HG03521 (cell line): ENCODE results near the gene DAB2IP.

Experiments used
- ATAC-seq: cut with Tn5 transposase; IDR thresholded peaks from one replicate; pipeline ENCODE4 v1.9.1; 2021; ENCODE audit warnings: mild to moderate bottlenecking, moderate library complexity; ENCODE audit not compliant: unreplicated experiment

The DAB2IP gene

DNA sequence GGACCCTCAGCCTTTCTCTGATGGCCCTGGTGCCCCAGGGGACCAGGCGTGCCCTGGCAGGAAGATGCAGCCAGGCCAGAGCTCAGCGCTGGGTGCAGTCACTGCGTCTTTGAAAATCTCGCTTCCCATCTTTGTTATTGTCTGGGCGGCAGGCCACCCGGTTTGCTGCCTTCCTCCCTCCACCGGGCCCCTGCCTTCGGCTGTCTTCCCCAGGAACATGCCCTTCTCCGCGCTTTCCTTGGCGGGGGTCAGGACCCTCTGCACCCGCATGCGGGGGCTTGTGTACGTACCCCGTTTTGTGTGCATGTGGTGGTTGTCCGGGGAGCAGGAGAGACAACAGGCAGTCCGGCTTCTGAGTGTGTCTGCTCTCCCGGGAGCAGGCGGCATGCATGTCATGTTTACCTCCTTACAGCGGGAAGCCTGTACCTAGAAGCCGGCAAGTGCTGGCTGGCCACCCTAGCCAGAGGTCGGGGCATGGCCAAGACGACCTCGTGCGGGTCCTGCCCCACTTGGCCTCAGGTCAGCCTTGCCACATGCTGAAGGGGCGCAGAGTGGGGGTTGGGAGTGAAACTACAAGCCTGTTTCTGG lies 49.5 kb downstream of the DAB2IP start:
- no peak for ATAC-seq

DNA sequence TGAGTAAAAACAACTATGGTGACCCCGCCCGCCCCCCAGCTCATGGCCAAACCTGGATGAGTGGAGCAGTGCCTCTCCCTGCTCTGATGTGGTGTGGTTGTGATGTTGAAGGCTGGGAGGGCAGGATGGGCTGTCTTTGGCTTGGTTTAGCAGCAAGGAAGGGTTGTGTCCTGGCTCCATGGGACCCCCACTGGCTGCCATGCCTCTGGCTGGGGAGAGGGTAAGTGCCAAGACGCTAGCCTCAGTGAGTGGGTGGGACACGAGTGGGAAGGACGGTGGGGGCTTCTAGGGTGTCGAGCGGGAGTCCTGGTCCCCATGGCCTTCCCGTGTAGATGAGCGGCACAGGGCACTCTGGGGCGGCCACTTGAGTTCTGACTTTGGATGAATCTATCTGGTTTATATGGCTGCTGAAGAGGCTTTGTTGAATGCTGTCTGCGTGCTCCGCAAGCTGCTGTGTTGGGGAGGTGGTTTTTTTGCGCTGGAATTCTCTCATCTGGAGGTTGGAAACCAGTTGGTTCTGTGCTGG lies 50.4 kb downstream of the DAB2IP start:
- ATAC-seq: no peak

DNA sequence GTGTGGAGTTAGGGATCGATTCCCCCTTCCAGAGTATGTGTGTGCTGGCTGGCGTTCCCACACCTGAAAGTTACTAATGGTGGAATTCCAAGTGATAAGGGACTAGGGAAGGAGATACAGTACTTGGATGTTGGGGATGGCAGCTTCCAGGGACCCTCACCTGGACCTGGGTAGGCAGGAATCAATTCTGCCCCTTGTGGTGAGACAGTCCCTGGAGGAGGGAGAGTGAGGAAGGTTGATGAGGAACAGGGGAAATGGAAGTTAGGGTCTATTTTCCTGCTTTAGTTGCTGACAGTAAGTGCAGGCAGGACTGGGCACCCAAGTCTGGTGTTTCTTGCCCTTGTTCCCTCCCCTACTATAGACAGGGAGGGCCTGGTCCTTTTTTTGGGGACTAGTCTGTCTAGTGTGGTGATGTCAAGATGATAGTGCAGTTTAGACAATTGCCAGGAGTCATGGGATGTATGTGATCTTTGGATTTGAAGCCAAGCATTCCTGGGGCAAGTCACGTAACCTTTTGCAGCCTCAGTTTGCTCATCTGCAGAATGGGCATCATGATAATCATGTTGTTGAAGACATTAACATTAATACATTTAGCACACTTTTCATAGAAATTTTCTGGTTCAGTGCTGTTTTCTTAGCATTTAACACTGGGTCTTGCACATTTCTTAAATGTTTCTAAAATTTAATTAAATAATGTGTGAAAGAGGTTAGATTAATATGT lies 51.7 kb downstream of the DAB2IP start:
- no peak for ATAC-seq

DNA sequence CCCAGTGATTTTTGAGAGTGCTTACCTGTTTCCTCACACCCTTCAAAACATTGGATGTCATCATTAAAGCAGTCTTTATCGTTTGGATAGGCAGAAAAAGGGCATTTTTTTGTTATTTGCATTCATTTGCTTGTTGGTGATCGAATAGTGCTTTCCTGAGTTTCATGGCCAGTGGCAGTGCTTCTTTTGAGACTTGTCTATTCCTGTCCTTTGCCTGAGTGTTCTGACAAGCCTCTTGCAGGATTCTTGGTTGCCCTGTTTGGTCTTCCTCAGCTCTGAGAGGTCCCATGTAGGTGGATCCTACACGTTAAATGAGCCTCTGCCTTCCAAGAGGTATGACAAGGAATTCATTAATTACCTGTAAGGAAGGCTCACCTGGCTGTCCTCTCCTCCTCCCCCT lies 52.8 kb downstream of the DAB2IP start:
- no peak for ATAC-seq

DNA sequence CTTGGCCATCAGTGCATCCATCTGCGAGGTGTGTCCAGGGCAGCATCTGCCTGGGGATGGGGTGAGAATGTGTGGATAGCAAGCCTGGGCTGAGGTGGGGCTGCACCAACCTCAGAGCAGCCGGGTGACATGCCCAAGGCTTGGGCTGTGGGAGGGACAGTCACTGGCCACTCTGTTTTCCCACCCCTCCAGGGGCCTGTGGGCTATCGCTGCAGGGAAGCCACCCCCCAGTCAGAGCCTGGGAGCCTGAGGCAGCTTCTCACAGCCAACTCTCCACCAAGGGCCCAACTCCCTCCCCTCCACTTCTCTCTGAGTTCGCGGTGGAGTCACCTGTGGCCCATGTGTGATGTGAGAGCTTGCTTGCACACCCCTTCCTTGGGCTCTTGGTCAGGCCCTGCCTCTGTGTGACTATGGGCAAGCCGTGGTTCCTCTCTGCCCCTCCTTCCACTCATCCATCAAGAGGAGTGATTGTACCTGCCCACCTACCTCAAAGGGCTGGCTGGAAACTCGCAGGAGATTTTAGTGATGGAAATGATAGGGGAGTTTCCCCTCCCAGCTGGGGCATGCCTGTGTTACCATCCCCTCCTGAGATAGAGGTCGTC lies 54.8 kb downstream of the DAB2IP start:
- no peak for ATAC-seq

DNA sequence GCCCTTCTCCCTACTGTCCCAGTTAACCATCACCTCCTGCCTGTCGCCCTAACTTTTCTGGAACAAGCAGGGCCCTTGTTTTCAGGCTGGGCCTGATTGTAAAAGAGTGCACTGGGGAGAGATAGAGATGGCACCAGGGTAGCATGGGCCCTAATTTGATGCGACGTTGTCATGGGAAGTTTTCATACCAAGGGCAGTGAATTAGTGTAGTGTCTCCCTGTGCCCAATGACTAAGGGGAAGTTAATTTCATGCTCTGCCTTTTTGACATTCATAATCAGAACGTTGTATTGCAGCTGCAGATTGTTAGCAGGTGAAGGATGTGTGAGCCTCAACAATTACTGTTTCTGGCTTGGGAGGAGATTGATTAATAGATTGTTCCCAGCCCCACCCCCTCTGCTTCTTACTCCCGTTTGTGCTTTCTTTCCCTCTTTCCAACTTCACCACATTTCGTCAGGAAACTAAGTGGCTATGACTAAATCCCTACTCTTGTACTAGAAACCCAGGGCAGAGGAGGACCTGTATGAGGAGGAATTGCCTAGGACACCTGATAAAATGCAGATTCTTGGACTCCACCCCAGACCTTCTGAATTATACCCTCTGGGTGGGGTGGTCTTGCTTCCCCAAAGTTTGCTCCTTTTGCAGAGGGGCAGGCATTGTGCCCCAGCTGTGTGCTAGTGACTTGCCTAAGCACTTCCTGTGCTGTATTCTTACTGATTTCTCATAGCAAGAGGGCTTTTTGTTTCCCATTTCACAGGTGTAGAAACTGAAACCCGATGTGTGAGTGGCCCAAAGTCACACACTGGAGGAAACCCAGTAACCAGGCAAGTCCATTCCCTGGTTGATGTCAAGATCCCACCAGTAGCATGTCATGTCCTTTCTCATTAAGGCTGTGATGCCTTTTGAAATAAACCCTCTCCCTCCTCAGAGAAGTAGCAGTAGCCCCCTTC lies 56.3 kb downstream of the DAB2IP start:
- ATAC-seq: peak; percentile 91

DNA sequence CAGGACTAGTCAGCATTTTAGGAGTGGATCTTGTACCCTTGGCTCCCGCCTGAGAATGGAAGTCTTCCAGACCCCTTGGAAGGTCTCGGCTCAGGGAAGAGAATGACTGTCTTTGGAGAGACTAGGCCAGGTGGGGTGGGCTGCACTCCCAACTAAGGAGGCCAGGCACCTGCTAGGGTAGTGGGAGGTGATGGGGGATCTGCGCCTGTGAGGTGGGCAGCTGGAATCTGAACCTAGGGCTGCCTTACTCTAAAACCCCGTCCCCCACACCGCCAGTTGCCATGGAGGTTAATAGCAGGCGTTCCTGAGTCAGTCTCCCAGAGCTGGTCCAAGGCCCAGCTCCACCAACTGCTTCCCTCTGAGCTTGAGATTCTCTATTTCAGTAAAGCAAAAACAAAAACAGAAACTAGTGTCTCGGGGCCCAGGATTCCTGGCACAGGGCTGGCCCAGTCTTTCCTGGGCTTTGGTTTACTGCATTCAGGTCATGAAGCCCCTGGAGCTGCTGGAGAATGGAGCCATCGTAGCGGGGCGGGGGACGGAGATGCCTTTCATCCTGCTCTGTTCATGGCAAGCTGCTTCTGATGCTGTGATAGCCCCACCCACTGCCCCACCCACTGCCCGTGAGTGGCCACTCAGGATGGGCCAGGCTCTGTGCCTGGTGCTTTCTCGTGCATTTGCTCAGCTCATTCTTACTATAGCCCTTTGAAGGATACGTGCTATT lies 57.5 kb downstream of the DAB2IP start:
- no peak for ATAC-seq

DNA sequence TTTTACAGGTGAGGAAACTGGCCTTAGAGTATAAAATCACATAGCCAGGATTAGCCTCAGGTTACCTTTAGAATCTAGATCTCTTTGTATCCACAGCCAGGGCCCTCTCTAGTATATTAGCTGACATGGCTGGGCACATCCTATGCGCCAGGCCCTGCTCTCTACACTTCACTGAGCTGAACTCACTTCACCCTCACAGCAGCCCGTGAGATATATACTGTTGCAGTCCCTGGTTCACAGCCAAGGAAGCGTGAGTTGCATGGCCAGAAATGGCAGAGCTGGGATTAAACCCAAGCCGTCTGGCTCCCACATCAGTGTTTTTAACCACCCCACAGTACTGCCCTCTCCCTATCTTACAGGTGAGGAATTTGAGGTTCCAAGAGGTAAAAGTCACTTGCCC lies 58.4 kb downstream of the DAB2IP start:
- ATAC-seq: no peak

DNA sequence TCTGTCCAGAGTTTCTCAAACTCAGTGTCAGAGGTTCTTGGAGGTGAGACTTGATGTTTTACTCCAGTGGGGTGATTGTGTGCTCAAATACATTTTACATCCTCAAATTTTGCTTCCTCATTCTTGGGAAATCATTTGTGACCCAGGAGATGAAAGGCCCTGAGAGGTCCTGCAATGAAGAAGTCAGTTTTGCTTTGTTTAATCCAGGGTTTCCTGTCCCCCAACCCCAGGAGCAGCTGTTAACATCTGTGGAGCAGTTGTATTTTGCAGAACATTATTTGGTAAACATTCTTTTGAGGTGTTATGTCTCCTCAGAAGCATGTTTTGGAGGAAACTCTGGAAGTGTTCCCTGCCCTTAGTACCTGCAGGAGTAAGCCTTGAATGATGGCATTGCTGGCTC lies 59.8 kb downstream of the DAB2IP start:
- no peak for ATAC-seq

DNA sequence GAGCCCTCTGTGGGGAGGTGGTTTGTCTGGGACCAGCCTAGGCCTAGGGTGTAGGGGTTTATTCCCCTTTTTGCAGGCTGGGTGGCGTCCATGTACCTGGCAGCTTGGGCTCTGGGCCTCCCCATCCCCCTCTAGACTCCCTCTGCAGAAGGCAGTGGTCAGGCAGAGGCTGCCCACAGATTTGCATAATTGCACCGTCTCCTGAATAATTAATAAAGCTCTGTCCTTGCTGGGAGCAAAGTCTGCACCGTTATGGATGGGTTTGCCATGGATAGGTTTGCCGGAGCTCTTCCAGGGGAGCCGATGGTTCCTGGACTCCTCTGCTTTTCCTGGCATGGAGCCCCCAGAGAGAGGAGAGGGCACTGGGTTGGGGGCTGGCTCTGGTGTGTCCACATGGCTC lies 60.4 kb downstream of the DAB2IP start:
- ATAC-seq: no peak

DNA sequence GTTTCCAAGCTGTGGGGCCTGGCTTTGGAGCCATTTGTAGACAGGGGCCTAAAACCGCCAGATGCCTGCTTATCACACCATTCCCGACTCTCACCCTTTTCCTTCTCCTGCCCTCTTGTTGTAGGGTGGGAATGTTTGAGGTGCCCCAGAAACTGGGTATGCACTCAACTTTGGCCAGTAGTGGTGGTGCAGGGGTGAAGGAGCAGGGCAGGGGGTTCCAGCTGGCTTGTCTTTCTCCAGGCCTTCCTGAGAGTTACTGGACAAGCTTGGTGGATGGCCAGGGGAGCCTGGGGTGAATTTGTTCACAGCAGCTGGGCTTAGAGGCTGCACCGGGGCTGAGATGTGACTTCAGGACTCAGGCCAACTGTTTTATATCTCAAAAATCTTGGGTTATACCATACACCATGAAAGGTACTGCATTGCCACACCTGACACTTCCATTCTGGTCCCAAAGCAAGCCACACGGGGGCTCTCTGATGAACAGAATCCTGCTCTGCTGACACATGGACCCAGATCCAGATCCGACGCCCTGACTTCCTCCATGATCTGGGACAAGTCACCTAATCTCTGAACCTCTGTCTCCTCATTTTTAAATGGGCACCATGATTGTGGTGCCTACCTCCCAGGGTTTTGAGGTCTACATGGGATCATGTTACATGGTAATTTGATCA lies 62.1 kb downstream of the DAB2IP start:
- no peak for ATAC-seq

DNA sequence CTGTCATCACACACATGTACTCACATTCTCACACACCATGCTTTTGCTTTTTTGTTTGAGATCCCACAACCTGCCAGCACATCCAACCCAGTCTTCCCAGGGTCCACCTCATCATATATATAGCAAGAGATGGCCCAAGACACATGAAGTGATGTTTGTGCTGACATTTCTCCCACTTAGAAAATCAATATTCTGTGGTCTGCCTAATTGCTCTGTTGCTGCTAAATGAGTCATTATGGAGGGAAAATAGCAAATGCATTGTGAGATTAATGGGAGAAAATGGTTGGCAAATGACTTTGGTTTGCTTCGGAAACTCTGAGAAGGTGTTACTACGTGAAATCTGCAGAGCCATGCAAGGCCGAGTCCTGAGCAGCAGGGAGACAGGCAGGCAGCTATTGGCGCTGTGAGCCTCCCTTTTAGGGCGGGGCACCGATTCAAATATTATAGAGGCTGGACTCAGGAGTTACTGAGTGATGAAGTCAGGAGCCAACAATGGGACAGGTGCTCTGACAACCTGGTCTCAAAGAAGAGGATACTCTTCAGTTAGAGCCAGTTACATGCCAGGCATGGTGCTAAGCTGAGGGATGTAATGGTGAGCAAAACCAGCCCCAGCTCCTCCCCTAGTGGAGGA lies 62.8 kb downstream of the DAB2IP start:
- ATAC-seq: no peak

DNA sequence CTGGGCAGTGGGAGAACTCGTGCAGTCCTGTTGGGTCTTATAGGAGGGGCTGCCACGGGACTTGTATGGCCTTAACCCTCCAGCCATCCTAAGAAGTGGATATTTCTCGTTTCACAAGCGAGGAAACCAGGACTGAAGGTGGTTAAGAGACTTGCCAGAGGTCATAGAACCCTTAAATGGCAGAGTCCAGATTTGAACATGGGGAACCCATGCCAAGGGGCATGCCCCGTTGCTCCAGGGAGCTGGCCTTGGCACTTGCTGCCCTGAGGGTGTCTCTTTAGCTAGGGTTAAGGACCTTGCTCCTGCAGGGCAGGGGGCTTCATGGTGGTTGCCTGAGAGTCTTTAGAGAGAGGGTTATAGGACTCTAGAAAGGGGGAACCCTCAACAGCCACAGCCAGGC lies 63.4 kb downstream of the DAB2IP start:
- ATAC-seq: no peak

DNA sequence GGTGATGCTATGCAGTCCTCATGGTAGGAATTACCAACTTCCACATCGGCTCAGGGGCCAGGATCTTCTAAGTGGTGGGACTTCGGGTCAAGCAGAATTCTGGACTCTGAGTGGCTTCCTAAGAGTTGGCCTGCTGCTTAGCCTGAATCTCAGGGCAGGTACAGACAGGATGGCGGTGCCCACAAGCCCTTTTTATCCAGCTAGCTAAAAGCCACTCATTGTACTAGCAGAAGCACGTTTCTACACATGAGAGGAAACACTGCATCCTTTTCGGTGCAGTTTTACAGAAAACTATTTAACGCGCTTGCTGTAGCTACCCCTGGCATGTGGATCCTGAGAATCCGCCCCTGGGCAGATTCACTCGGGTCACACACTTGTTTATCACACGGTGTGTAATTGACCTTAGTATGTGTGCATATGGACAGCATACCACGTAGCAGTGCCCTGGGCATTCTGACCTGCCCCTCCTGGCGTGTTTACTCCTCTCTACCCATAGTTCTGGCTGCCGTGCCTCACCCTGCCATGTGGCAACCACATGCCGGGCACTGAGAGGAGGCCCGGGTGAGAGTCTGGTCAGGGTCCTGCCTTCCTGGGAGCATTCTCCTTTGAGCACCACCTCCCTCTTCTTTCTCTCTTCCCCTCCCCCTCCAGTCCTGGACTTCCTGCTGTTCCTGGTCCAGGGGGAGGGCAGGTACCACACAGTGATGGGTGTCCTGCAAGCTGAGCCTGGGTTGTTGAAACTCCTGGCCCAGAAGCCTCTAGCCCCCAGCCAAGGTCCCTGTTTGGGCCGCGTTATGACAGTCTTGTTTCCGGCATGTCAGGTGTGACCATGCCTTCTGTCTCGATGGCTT lies 65.9 kb downstream of the DAB2IP start:
- no peak for ATAC-seq

DNA sequence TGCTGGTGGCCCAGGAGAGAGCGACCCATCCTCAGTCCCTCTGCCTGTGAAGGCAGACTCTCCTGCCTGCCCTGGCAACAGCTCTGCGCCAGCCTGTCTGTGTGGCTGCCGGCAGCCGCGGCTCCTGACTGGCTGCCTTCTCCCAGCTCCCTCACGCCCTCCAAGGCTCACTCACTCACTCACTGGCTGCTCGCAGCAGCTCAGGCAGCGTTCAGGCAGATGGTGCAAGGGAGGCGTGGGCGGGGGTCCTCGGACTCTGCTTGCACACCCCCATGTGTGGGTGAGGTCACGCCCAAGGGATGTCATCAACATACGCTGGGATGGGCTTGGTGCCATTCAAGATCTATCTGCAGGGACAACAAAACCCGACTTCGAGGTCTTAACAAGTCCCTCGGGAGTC lies 66.7 kb downstream of the DAB2IP start:
- no peak for ATAC-seq

DNA sequence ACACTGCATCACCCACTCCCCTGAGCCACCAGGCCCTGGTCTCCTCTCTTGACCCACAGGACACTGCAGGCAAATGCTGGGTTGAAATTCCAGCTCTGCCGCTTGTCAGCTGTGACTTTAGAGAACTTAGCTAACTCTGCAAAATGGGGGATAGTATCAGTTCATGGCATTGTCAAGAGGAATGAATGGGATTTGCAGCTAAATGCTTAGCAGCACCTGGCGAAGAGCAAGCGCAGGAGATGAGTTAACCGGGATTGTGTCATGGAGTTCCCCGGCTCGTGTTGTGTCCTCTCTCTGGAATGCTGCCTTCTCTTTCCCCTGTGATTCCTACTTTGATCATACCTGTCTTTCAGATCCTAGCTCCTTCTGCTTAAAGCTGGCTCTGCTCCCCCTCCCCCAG lies 67.1 kb downstream of the DAB2IP start:
- ATAC-seq: no peak

DNA sequence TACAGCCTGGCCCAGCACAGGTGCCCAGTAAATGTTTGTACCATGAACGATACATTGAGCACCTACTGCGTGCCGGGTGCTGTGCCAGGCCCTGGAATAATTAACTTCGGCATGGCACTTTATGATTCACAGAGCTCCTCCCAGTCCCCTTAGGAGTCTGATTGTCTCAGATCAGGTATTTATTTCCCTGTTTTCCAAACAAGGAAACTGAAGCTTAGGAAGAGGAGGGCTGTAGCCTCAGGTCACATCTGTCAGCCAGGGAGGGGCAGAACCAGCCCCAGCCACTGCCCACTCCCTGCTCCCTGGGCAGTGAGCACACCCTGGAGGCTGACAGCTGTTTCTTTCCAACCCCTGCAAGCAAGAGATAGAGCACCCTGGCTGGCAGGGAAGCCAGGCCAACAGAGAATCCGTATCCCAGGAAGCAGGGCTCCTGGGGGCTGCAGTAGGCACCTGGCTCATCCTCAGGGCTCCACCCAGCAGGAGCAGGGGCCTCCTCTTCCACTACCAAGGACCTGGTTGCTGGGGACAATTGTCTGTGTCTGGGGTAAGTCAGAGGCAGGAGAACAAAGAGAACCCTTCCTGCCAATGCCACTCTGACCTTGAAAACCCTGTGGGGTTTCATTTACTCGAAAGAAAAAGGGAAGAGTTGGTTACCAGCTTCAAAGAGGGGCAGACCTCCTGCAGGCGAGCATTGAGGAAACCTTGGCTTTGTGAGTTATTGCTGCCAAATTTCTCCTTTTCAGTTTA lies 69.0 kb downstream of the DAB2IP start:
- no peak for ATAC-seq

DNA sequence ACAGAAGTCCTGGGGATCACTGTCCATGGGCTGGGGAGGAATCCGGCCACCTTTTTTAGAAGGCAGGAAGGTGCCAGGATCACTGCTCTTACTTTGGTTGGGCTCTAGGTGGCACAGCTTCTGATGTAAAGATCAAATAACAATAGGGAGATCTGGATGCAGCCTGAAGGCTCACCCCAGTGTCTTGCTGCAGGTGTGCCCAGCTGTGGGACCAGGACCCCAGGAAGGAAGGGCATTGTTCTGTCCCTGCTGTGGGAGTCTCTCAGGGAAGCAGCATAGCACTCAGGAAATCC lies 69.6 kb downstream of the DAB2IP start:
- ATAC-seq: no peak
